DOHH2 (cell line): ENCODE results near the gene WEE1.

Experiments
- CTCF ChIP-seq: fragments of 200-600 bp; sonication (generic); IDR thresholded peaks from one replicate; pipeline ENCODE4 v1.5.1; 2014; ENCODE audit warnings: antibody characterized with exemption, mild to moderate bottlenecking, low read depth, low read length; ENCODE audit not compliant: poor library complexity, severe bottlenecking
- EZH2phosphoT487 ChIP-seq: fragments of 200-600 bp; sonication (generic); IDR thresholded peaks from 2 replicates; pipeline ENCODE4 v1.6.1; 2017; ENCODE audit warnings: borderline replicate concordance, mild to moderate bottlenecking, antibody characterized with exemption, low read length, moderate library complexity, mixed read lengths

- no peak for TF ChIP-seq CTCF
- TF ChIP-seq EZH2phosphoT487, result no peak
These were observed 12.0 kb upstream of the WEE1 start for GRCh38 chr11:9561279-9561982.
